ENCODE data around the gene WFS1.

GRCh38 chr4:6332042-6332668 is 62.5 kb downstream of the WFS1 start:
- TF ChIP-seq EP300 (IDR thresholded peaks at IDR 0.05) = no peak
- TF ChIP-seq POLR2A (IDR thresholded peaks at IDR 0.05; ENCODE audit: low read depth) = no peak
- no peak for TF ChIP-seq POLR2AphosphoS5 (IDR thresholded peaks at IDR 0.05)

Data from esophagus muscularis mucosa (tissue), 3 donors.